HG03175 (cell line): ENCODE measurements around the gene FAM167B.
"Not testable (repeated sequence)": the region's sequence is repeated elsewhere in the genome, so short reads cannot be mapped to it uniquely, and the experiment has no call there.

ENCODE experiments used
- ATAC-seq: cut with Tn5 transposase; IDR thresholded peaks from one replicate; pipeline ENCODE4 v1.9.1; 2021; ENCODE audit warnings: mild to moderate bottlenecking, moderate library complexity; ENCODE audit not compliant: unreplicated experiment

FAM167B gene

GRCh38 chr1:32255072-32256071 is 8.3 kb downstream of the FAM167B start:
- ATAC-seq, result no peak

DNA sequence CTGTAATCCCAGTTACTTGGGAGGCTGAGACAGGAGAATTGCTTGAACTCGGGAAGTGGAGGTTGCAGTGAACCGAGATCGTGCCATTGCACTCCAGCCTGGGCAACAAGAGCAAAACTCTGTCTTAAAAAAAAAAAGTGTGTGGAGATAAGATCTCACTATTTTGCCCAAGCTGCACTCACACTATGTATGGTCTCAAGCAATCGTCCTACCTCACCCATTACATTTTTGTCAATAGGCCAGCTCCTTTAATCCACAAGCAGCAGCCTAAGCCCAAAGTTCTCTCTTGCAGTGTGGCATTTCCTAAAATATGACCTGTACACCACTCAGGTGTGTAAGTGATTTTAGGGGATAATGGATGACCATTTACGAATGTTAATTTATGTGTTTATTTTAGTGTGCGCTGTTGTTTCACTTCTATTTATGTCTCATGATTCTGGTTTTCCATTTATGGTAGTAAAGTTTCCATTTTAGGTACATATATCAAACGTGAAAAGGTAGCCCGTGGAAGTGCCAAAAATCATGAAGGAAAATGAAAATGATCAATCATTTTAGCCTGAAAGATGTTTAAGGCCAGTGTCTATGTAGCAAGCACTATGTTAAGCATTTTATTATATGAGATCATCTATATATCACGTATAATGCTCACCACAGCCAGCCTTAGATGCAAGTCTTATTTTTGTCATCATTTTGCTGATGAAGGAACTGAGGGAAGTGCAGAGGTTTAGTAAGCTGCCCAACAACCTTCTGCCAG is 9.6 kb downstream of the FAM167B start:
- ATAC-seq, result no peak

- ATAC-seq, result no peak
These were observed 10.1 kb downstream of the FAM167B start for GRCh38 chr1:32257227-32257508.

GRCh38 chr1:32263236-32263593 is 16.2 kb downstream of the FAM167B start:
- ATAC-seq, result not testable (repeated sequence)

DNA sequence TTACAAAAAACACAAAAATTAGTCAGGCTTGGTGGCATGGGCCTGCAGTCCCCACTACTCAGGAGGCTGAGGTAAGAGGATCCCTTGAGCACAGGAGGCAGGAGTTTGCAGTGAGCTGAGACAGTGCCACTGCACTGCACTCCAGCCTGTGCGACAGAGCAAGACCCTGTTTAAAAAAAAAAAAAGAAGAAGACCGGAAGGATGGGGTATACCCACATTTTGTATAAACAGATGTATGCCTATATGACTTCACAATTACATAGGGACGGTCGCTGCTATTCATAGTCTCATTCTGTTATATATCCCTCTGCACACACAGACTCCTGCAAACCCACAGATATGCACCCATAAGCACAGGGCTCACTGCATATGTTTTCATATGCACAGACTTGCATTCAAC is 16.7 kb downstream of the FAM167B start:
- ATAC-seq, result peak; percentile 59

GRCh38 chr1:32265846-32266245 is 18.8 kb downstream of the FAM167B start:
- ATAC-seq, result no peak

DNA sequence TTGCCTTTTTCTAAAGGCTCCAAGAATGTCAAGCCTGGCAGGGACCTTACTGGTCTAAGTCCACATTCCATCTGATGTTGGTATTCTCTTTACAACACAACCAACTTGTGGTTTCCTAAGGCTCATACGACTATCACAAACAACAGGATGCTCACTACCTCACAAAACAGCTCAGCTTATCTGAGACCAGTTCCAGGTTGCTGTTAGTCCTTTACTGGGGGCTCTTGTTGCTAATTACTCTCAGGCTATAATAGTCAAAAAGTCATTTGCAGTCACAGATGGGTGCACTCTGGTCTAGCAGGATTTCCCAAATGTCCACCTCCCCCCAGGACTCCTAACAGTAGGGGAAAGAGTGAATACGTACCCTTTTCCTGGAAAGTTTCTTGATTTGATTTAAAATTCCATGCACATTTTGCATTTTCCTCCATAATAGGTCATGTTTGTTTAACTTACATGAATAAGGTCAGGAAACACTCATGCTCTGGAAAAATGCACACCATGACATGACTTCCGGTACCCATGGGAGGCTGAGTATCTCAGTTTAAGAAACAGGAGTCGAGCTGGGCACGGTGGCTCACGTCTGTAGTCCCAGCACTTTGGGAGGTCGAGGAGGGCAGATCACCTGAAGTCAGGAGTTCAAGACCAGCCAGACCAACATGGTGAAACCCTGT is 20.0 kb downstream of the FAM167B start:
- no peak for ATAC-seq

GRCh38 chr1:32269744-32270143 is 22.7 kb downstream of the FAM167B start:
- no peak for ATAC-seq

DNA sequence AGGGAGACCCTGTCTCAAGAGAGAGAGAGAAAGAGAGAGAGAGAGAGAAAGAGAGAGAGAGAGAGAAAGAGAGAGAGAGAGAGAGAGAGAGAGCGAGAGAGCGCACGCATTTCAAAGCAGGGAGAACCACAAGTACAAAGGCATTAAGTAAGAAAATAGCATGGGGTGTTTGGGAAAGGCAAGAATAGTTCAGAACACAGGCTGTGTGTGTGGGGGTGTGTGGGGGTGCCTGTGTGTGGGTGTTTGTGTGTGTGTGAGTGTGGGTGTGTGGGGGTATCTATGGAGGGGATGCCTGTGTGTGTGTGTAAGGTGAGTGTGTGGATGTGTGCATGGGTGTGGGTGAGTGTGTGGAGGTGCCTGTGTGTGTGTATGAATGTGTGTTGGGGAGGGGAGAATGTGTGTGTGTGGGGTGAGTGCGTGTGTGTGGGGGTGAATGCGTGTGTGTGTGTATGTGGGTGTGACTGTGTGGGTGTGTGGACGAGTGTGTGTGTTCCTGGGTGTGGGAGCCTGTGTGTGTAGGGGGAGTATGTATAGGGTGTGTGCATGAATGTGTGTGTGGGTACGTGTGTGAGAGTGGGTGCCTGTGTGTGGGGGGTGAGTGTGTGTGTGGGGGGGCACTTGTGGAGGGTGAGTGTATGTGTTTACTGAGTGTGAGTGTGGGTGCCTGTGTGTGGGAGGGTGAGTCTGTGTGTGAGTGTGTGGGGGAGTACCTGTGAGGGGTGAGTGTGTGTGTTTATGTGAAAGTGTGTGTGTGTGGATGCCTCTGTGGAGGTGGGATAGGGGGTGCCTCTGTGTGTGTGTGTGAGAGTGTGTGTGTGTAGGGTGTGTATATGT is 25.8 kb downstream of the FAM167B start:
- no peak for ATAC-seq

DNA sequence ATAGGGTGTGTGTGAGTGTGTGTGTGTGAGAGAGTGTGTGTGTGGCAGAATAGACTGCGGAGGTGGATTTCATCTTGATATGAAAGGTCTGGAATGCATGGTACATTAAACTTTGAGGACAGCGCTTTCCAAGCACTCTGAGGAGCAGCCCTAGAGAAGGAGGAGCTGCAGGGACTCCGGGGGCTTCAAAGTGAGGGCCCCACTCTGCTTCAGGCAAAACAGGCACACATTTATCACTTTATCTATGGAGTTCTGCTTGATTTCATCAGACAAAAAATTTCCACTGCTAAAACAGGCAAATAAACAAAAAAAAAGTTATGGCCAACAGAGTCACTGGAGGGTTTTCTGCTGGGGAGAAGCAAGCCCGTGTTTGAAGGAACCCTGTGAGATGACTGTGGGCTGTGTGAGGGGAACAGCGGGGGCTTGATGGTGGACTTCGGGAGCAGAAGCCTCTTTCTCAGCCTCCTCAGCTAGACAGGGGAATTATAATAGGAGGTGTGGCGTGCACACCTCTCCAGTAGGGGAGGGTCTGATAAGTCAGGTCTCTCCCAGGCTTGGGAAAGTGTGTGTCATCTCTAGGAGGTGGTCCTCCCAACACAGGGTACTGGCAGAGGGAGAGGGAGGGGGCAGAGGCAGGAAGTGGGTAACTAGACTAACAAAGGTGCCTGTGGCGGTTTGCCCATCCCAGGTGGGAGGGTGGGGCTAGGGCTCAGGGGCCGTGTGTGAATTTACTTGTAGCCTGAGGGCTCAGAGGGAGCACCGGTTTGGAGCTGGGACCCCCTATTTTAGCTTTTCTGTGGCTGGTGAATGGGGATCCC is 26.6 kb downstream of the FAM167B start:
- ATAC-seq, result no peak

DNA sequence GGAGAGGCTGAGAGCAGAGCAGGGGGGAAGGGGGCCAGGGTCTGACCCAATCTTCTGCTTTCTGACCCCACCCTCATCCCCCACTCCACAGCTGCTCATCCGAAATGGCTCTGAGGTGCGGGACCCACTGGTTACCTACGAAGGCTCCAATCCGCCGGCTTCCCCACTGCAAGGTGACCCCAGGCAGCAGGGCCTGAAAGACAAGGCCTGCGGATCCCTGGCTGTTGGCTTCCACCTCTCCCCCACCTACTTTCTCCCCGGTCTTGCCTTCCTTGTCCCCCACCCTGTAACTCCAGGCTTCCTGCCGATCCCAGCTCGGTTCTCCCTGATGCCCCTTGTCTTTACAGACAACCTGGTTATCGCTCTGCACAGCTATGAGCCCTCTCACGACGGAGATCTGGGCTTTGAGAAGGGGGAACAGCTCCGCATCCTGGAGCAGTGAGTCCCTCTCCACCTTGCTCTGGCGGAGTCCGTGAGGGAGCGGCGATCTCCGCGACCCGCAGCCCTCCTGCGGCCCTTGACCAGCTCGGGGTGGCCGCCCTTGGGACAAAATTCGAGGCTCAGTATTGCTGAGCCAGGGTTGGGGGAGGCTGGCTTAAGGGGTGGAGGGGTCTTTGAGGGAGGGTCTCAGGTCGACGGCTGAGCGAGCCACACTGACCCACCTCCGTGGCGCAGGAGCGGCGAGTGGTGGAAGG is 27.8 kb downstream of the FAM167B start:
- ATAC-seq, result no peak

DNA sequence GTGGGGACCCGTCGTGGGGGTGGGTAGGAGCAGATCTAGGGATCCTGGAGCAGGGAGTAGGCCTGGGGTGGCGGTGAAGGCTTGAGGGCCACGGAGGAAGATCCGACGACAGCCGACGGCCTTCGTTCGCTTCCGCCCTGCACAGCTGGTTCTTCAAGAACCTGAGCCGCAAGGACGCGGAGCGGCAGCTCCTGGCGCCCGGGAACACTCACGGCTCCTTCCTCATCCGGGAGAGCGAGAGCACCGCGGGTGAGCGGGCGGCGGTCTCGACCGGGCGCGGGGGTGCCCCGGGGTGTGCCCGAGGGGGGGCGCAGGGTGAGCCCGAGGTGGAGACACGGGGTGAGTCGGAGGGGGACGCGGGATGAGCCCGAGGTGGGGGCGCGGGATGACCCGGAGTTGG is 28.4 kb downstream of the FAM167B start:
- no peak for ATAC-seq

DNA sequence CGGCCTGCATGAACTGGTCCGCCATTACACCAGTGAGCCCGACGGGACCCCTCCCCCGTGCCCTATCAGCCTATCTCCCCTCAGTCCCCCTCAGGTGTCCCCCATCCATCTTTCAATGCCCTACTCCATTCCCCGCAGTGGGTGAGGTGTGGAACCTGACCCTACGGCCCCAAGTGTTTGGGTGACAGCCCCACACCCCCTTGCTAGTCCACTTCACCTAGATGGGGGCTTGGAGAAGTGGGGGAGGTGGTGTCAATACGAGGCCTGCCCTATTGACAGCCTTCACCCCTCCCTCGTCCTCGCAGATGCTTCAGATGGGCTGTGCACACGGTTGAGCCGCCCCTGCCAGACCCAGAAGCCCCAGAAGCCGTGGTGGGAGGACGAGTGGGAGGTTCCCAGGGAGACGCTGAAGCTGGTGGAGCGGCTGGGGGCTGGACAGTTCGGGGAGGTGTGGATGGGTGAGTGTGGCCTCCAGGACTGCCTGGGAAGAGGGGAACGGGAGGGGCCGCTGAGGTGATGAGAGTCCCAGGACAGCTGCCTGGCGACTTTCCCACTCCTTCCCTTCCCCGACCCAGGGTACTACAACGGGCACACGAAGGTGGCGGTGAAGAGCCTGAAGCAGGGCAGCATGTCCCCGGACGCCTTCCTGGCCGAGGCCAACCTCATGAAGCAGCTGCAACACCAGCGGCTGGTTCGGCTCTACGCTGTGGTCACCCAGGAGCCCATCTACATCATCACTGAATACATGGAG is 29.2 kb downstream of the FAM167B start:
- no peak for ATAC-seq

DNA sequence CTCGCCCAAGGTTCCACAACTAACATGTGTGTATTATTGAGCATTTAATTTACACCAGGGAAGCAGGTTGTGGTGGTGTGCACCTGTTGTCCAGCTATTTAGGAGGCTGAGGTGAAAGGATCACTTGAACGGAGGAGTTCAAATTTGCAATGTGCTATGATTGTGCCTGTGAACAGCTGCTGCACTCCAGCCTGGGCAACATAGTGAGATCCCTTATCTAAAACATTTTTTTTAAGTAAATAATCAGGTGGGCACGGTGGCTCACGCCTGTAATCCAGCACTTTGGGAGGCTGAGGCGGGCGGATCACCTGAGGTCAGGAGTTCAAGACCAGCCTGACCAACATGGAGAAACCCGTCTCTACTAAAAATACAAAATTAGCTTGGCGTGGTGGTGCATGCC is 37.8 kb downstream of the FAM167B start:
- ATAC-seq, result not testable (repeated sequence)

DNA sequence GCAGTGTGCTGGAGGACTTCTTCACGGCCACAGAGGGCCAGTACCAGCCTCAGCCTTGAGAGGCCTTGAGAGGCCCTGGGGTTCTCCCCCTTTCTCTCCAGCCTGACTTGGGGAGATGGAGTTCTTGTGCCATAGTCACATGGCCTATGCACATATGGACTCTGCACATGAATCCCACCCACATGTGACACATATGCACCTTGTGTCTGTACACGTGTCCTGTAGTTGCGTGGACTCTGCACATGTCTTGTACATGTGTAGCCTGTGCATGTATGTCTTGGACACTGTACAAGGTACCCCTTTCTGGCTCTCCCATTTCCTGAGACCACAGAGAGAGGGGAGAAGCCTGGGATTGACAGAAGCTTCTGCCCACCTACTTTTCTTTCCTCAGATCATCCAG is 38.6 kb downstream of the FAM167B start:
- ATAC-seq, result no peak

- no peak for ATAC-seq
These were observed 39.7 kb downstream of the FAM167B start for GRCh38 chr1:32286763-32287162.

GRCh38 chr1:32289256-32289655 is 42.2 kb downstream of the FAM167B start:
- ATAC-seq, result no peak

DNA sequence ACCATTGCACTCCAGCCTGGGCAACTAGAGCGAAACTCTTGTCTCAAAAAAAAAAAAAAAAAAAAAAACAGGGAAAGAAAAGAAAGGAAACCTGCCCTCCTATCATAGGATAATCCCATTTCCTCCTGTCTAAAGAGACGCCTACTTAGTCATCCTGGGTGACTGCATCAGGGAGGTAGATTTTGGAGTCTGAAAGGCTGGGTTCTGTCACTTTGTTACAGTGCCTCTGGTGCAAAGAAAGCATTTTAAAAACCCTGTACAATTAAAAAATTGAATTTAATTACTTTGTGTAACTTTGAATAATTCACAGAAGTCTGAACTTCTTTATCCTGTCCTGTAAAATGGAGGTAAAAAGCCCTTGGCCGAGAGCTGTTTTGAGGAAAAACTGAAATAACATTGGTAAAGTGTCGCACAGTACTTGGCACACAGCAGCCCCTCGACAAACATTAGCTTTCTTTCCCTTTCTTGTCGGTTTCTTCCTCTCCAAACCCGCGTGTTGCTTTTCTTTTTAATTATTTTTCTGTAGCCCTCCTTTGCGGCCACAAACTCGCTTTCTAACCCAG is 44.2 kb downstream of the FAM167B start:
- no peak for ATAC-seq
